Ureter (tissue), 1 donor: Measurements from ENCODE around the gene TBX1. TPM values are rescaled to one million over a fixed set of nuclear protein-coding genes. Genes with fewer than 3 reads are reported as not detected.
A peak's percentile ranks its signal among the peaks of the same experiment; 100 is the strongest.

Source experiments
- DNase-seq: peaks from one replicate; pipeline ENCODE4 v3.0.0-alpha.2; 2020; ENCODE audit warnings: low spot score
- total RNA-seq: library from RNA; stranded (reverse); gene quantifications from one replicate; pipeline ENCODE4 v1.2.4, GENCODE V29; 2023
- donor health status: DM: yes; HTN: yes; CAD: no.

Gene TBX1
- total RNA-seq, 1 donor from 2014 or later, result 13.0 TPM

DNA sequence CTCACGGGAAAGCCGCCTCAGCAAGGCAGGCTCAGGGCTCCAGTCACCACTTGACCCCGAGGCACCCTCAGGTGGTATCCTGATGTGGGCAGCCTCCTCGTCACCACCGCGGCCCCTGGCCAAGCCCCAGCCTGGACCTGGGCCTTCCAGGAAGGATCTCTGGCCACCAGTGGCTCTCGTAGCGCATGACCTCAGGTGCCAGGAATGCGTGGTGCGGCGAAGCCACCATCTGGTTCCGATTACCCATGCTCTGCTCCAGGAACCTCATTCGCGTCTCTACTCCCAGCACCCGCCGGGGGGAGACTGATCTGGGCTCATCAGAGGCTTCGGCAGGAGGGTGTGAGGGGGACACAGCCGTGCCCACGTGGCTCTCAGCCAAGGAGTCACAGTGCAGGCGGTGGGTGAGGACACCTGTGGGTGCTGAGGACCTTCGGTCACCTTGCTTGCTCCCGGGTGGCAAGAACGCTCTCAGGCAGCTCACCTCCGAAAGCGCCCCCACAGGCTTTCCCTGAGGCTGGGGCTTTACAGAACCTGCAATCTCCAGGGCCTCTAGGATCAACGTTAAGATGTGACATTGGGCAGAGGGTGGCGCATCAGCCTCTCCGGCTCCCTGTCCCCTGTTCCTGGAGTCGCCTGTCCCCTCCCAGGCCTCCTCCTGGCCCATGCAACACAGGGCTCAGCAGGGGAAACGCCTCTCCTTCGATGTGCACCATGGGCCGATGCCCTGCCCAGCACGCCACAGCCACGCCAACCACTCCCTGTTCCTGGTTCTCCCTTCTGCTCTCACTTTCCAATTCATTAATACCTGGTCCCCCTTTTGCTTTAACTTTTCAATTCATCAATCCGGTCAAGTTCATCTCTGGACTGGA lies 39.0 kb downstream of the TBX1 start:
- peak; percentile 67 for DNase-seq

DNA sequence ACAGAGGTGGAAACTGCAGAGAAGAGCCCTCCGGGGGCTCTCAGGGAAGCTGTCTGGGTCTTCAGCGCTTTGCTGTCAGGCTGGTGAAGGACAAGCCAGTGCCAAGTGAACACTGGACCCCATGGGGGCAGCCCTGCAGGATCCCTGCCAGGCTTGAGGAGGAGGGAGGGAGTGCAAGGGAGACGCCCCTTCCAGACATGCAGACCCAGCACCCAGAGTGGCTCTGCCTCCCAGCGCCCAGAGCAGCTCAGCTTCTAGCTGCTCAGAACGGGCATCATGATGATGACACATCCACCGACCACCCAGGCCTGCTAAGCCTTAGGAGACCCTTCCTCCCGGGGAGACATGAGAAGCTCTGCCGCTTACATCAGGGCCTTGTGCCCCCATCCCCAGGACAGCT lies 39.7 kb downstream of the TBX1 start:
- DNase-seq, result no peak

DNA sequence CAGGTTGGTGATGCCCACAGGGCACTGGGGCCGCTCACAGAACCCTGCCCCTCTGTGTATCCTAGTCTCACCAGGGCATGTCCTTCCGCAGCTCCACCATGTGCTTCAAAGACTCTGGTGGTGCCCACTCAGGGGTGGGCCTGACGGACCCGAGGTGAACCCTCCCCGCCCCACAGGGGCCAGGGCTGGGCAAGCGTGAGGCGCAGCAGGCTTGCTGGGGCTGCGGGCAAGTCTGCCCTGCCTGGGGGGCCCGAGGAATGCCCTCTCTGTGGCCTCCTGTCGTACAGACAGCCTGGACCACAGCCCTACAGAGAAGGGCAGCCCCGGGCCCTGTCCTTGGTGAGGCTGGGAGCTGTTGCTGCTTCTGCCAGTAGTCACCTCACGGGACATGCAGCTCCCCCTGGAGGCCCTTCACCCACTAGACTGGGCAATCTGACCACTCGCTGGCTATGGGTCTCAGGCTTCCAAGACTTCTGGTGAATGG lies 40.2 kb downstream of the TBX1 start:
- no peak for DNase-seq

DNA sequence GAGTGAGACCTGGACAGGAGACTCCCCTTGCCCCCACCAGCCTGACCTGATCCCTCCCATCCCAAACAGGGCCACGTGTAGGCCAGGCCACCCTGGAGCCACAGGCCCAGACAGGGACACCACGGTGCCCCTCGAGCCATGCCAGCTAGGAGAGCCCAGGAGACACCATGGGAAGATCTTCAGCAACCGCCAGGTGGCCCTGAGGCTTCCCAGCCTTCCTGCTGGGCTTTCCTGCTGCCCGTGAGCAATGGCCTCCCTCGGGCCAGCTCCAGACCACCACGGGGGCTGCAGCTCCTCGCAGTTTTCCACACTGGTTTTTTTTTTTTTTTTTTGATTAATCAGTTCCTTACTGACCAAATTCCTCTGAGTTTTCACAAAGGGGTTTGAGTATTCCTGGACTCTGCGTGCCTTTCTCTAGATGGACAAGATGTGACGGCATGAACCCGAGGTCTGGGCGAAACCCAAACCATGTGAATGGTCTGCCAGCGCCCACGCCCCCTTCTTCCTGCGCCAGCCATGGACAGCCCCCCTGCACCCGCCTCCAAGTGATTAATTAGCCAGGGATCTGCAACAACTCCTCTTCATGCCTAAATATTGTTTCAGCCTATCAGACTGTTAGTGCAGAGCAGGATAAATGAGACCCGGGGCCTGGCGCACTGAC lies 40.9 kb downstream of the TBX1 start:
- DNase-seq, result no peak

DNA sequence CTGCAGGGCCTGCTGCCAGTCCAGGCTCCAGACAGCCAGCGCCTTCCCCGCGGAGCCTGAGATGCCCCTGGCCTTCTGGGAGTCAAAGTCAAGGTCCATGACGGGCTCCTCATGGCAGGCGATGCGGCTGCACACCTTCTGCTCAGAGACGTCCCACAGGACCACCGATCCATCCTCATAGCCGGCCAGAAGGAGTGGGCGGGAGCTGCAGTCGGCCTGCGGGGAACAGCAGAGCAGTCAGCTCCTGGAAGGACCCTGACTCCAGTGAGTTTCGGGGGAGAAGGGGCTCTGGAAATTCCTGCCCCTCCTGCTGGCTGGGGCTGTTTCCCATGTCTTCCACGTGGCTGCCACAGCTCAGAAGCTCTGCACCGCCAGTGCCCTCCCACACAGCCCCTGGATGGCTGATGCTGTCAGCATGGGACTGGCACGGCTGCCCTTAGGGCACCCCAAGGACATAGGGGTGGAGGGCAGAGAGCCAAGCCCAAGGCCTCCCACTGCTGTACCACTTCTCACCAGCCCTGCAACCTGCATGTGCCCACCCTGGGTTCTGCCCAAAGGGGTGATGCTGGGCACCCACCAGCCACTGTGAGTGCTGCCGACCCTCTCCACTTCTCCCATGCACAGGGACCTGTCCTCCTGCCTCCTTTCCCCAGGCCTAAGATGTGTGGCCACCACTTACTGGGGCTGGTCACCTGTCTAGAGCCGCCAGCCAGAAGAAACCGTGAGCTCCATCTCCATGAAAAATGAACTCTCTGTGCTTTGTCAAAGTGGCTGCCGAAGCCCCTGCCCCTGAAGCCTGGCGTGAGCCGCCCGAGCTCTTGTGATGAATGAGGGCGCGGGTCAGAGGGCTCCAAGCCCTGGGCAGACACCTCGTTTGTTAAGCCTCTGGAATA lies 41.7 kb downstream of the TBX1 start:
- DNase-seq, result no peak

DNA sequence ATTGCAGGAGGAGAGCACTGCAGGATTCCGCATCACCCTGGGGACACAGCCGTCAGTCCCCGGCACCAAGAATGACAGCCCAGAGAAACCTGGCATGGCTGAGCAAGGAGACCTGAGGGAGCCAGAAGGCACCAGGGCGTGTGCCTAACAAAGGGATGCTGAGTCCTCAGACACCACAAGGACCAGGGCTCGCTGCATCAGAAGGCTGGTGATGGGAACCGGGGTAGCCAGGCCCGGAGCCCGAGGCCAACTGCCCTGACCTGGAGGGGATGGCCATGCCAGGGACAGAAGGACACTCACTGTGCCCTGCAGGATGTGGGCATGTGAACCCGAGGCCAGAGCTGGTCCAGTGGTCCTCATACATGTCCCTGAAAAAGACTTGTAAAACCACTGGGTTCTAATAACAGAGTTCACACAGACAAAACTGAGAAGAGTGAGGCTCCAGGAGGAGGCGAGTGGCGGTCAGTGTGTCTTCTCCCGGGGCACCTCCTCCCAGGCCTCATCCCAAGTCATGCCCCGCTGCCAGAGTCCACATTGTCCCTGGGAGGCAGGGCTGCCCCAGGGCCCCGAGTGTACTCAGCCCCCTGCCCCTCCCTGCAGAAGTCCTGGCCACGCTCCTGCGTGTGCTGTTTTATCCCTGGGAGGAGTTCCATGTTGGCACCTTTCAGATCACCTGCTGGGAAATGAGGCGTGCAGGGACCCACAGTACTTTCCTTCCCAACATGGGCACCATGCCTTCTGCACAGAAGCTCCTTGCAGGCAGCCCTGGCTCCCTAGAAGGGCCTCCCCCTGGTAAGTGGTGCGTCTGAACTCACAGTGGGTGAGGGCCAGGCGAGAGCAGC lies 42.5 kb downstream of the TBX1 start:
- DNase-seq, result no peak

DNA sequence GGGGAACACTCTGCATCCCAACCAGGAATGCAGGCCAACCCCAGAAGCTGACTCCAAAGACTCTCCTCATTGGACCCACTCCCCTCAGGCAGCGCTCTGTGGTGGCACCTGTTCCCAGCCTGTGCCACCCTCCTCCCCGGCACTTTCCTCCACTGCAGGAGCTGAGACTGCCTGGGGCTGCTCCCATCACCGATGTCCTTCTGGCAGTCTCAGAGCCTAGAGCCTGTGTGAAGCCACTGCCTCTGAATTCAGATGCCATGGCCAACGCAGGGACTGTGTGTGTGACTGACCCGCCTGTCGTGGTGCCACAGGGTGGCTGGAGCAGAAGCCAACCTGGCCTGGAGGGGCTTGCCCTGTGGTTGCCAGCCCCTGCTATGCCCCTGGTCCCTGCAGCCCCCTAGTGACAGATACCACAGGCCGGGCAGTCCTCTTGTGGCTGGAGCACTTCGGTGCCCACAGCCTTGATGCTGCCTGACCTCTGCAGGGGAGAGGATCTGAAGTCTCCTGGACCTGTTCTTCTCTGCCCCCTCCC lies 43.2 kb downstream of the TBX1 start:
- DNase-seq, result no peak

DNA sequence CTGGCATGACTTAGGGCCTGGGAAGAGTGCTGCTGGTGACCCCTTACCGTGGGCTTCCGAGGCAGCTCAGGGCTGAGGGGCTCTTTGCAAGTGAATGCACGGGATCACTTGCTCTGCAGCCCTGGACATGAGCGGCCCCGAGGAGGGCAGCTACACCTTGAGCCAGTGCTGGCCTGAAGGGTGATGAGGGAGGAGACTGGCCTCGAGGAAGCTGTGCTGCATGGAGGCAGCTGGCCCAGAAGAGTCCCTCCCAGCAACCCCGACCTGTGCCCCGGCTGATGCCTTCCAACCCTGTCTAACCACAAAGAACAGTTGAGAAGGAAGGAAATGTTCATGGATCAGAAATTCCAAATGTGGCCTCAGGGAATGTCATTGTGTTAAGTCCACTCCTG lies 45.2 kb downstream of the TBX1 start:
- DNase-seq, result no peak

DNA sequence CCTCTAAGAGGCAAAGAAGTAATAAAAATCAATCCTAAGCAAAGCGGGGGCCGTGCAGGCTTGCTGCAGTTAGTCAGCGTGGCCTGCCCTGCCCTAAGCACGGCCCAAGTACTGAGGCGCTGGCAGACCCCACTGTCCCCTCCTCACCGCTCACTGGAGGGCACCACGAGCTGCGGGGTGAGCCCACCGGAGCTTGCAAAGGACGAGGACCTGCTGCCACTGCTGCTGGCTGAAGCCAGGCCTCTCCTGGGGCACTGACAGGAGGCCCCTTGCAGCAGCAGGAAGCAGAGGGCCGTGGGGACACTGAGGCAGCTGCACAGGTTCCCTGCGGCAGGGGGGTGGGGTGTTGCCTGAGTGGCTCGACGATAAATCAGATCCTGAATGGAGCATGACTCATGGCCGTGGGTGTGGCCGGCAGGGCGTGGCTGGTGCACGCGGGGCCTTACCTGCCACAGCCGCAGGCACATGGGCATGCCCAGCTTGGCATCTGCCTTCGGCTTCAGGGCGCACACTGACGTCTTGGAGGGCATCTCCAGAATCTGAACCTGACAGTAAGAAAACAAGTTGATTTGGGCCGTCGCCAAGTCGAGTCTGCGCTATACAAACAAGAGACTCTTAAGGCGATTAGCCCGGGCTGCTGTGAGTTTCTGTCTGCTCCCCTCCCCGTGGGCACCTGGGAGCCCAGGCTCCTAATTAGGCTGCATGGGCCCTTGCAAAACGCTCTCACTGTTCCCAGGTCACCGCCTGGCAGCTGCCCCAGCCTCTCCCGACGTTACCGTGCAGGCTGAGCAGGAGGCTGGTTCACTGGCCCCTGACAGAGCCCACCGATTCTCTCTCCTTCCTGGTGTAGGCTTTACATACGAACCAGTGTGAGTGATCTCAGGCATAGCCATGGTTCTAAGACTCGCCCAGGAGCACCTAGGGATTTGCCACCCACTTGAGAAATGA lies 45.9 kb downstream of the TBX1 start:
- DNase-seq, result peak; percentile 86

DNA sequence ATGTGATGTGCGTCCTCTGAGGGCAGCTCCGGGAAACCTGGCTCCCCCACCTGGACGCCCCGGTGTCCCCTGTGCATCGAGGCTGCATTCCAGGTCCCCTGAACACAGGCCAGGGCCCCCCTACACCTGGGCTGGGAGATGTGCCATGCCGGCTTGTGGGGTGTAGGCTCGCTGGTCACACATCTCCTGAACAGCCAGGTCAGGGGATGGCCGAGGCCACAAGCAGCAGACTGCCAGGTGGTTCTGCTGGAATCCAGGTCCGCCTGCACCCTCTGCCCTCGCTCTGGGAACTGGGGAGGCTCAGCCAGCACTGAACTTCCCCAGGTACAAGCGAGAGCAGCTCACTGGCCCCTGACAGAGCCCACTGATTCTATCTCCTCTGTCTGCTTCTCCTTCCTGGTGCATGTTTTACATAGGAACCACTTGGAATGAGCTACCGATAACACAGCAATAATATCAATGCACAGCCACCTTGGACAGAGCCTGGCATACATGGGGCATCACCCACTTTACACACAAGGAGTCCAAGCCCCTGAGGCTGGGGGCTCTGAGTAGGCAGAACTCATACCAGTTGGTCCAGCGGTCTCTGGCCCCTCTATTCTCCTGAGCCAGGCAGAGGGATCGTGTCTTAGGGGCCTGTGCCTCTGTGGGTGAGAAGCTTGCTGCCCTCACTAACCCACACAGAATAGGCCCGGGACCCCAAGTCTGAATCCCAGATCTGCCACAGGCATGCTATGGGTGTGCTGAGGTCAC lies 46.8 kb downstream of the TBX1 start:
- no peak for DNase-seq

DNA sequence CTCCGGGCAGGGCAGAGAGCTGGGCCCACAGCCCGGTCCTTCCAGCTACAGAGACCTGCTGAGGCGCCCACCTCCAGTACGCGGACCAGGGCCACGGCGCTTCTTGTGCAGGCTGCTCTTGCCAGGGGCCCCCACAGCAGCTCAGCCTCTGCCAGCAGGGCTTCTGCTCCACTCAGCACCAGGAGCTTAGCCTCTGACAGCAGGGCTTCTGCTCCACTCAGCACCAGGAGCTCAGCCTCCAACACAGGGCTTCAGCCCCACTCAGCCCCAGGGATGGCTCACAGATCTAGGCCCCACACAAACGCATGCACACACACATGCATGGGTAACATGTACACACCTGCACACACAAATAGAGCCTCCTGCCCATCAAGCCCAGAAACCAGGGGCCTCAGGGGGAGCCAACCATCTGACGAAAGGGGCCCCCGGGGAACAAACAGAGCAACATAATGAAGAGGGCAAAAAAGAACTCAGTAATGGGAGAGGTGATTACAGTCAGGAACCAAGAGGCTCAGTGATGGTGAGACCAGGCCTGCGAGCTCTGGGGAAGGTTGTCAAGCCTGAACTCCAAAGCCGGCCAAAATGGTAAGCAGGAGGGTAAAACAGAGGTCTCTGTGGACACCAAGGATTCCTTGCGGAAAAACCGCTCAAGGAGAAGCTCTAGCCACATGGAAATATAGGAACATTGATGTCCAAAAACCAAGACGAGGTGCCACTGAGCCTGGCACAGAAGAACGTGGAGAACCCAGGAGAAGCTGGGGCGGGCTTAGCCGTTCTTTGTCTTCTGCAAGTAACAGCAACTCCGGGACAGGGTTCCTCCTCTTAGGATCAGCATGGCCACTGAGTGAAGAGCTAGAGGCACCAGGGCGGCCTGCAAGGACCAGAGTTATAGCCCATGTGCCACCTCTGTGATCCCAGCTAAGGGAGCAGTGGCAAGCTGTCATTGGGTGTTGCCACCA lies 47.6 kb downstream of the TBX1 start:
- no peak for DNase-seq

DNA sequence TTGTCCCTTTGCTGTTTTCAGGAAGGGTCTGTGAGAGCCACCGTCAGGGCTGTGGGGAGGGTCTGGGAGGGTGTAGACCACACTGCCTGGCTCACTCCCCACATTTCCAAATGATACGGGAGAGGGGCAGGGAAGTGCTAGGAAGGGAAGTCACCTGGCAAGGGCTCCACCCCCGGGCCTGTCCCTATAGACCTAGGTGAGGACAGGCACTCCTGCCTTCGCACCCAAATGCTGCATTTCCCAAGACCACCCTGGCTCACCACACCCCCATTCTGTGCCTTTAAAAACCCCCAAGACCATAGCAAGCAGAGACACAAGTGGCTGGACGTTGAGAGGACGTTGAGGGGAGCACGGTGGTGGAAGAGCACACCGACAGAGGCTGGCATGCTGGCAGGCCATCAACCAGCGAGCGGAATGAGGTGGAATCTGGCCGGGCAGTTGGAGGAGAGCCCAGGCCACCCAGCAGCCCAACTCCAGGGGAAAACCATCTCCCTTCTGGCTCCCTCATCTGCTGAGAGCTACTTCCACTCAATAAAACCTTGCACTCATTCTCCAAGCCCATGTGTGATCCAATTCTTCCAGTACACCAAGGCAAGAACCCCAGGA lies 48.4 kb downstream of the TBX1 start:
- no peak for DNase-seq

DNA sequence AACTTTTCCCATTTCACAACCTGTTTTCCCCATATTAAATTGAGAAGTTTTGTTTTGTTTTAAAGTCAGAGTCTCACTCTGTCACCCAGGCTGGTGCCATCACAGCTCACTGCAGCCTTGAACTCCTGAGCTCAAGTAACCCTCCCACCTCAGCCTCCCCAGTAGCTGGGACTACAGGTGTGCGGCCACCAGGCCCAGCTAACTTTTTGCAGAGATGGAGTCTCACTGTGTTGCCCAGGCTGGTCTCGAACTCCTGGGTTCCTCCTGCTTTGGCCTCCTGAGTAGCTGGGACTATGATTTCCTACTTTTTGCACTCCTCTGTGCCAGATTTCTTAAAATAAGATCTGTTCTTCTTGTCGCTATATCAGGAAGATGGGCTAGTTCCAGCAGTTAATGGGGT lies 49.2 kb downstream of the TBX1 start:
- no peak for DNase-seq

DNA sequence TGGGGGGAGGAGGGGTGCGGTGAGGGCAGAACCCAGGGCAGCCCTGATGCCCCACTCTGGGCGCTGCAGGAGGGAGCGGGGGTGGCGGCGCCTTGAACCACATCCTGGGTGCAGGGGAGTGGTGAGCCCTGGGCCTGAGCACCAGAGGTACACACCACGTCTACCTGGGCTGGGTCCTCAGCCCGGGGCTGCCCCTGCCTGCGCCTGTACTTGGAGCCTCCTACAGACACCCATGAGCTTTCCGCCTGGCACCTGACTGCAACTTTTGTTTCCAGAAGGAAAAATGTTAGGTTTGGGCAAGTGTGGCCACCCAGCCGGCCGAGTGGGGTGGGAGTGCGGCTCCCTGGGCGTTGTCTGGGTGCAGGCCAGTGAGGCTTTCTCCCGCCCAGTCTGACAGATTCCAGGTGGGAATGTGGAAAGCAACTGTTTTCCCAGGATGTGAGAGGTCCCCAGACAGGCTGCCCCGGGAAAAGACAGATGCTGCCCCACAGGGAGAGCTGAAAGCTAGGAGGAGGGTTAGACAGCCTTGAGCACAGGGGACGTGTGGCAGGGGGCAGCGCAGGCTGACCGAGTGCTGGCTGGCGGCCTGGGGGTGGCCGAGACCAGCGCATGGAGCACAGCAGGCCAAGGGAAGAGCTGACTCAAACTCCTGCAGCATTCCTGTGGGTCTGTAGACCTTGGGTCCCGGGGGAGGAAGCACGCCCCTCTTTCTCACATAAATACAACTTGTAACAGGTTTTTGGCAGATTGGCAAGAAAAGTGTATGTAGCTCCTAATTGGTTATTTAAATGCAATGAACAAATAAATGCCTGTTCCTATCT lies 50.0 kb downstream of the TBX1 start:
- no peak for DNase-seq

DNA sequence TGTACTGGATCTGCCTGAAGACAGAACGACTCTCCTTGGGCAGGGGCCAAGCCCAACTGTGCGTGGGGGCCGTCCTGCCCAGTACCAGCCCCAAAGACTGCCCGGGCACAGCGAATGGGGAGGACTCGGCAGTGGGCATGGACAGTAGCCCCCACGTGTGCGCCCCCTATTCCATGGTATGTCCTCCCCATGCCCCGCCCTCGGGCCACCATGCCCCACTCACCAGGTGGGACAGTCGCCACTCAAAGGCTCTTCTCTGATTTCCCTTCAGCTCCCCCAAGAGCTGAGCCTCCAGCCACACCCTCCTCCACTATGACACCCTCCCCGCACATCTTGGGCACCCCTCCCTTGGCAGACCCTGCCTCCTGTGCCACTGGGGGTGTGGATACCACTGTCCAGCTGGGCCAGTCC lies 50.6 kb downstream of the TBX1 start:
- DNase-seq, result peak; percentile 41
